HL-60 (cell line): ENCODE measurements around the gene JCHAIN.

Source experiments
- POLR2AphosphoS5 ChIP-seq: IDR thresholded peaks from 2 replicates; pipeline ENCODE4 v1.6.1; 2012; ENCODE audit warnings: low read depth
- TF ChIP-seq, protein P1 (sequence below): IDR thresholded peaks from one replicate; pipeline ENCODE4 v1.5.1; 2011; ENCODE audit warnings: low read length, control low read depth, inconsistent platforms; ENCODE audit not compliant: insufficient read depth

- TF ChIP-seq, protein P1, sequence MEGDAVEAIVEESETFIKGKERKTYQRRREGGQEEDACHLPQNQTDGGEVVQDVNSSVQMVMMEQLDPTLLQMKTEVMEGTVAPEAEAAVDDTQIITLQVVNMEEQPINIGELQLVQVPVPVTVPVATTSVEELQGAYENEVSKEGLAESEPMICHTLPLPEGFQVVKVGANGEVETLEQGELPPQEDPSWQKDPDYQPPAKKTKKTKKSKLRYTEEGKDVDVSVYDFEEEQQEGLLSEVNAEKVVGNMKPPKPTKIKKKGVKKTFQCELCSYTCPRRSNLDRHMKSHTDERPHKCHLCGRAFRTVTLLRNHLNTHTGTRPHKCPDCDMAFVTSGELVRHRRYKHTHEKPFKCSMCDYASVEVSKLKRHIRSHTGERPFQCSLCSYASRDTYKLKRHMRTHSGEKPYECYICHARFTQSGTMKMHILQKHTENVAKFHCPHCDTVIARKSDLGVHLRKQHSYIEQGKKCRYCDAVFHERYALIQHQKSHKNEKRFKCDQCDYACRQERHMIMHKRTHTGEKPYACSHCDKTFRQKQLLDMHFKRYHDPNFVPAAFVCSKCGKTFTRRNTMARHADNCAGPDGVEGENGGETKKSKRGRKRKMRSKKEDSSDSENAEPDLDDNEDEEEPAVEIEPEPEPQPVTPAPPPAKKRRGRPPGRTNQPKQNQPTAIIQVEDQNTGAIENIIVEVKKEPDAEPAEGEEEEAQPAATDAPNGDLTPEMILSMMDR = no peak
- TF ChIP-seq POLR2AphosphoS5 = no peak
These were observed 4.8 kb upstream of the JCHAIN start for GRCh38 chr4:70671091-70671490.
